Amygdala (tissue), 56 donors: ENCODE results near the gene NPHP4.
"Not testable (repeated sequence)": the region's sequence is repeated elsewhere in the genome, so short reads cannot be mapped to it uniquely, and the experiment has no call there.

Experiments
- DNase-seq, 56 donors: peaks; one replicate each; lab custom pipeline; 2025; lab: John Stamatoyannopoulos, UW

Gene NPHP4

GRCh38 chr1:6025269-6026094 is 33.3 kb upstream of the NPHP4 start:
- DNase-seq, result no peak

GRCh38 chr1:6024376-6024775 is 32.2 kb upstream of the NPHP4 start:
- DNase-seq, result no peak

GRCh38 chr1:6023346-6023745 is 31.1 kb upstream of the NPHP4 start:
- DNase-seq, result no peak

GRCh38 chr1:6022193-6022592 is 30.0 kb upstream of the NPHP4 start:
- no peak for DNase-seq

GRCh38 chr1:6019166-6019845 is 27.1 kb upstream of the NPHP4 start:
- no peak for DNase-seq

- DNase-seq, result not testable (repeated sequence)
Observed at GRCh38 chr1:6017654-6018053, 25.4 kb upstream of the NPHP4 start.

GRCh38 chr1:6016191-6016865 is 24.1 kb upstream of the NPHP4 start:
- peak in 3 of 56 donors; percentile 17 to 45 (median 39) for DNase-seq

- peak in 11 of 56 donors; percentile 18 to 55 (median 28) for DNase-seq
Observed at GRCh38 chr1:6014130-6014999, 22.1 kb upstream of the NPHP4 start.

GRCh38 chr1:6013491-6013890 is 21.3 kb upstream of the NPHP4 start:
- no peak for DNase-seq

GRCh38 chr1:6012529-6013318 is 20.5 kb upstream of the NPHP4 start:
- DNase-seq, result no peak

- no peak for DNase-seq
Observed at GRCh38 chr1:6011946-6012258, 19.7 kb upstream of the NPHP4 start.

- DNase-seq, result no peak
Observed at GRCh38 chr1:6011161-6011945, 19.1 kb upstream of the NPHP4 start.

- no peak for DNase-seq
Observed at GRCh38 chr1:6010554-6010953, 18.3 kb upstream of the NPHP4 start.

- no peak for DNase-seq
Observed at GRCh38 chr1:6009120-6010040, 17.2 kb upstream of the NPHP4 start.

- DNase-seq, result no peak
Observed at GRCh38 chr1:6008696-6009095, 16.5 kb upstream of the NPHP4 start.

- no peak for DNase-seq
Observed at GRCh38 chr1:6008084-6008415, 15.8 kb upstream of the NPHP4 start.

GRCh38 chr1:6007318-6008083 is 15.3 kb upstream of the NPHP4 start:
- peak in 7 of 56 donors; percentile 19 to 46 (median 34) for DNase-seq
